Left ventricle myocardium superior (tissue), 1 donor: Measurements from ENCODE around the gene HRCT1. TPM values are rescaled to one million over a fixed set of nuclear protein-coding genes. Genes with fewer than 3 reads are reported as not detected.

ENCODE experiments used
- ATAC-seq: fragments of 200-7000 bp; cut with Tn5 transposase; one replicate; pipeline ENCODE4 v1.9.1; 2020; ENCODE audit warnings: mild to moderate bottlenecking, moderate library complexity
- DNase-seq: peaks from one replicate; pipeline ENCODE4 v3.0.0-alpha.2; 2020
- intact Hi-C: fragments of 100-400 bp; cut with micrococcal nuclease; formaldehyde crosslinking; loops from one replicate; pipeline ENCODE4 v1.11.0; 2022
- total RNA-seq: library from RNA; stranded (reverse); fragmentation: NEBNext Ultra II Directional; extraction: Animal tissue kit (Norgen Biotek cat#: 25700); gene quantifications from one replicate; pipeline ENCODE4 v1.2.1, GENCODE V29; 2021
- donor health status: DM: no; HTN: yes; CAD: no; lungs with severe emphysema.

The HRCT1 gene
- total RNA-seq, 1 donor from 2014 or later, result 9.0 TPM

- intact Hi-C loops, result no loop called here
- ATAC-seq, result no peak
- DNase-seq, result no peak
These were observed 29.9 kb downstream of the HRCT1 start for GRCh38 chr9:35935755-35936509.

GRCh38 chr9:35937227-35937626 is 31.2 kb downstream of the HRCT1 start:
- DNase-seq, result no peak
- intact Hi-C loops, result no loop called here
- ATAC-seq, result no peak

- no peak for DNase-seq
- intact Hi-C loops, result no loop called here
- no peak for ATAC-seq
These were observed 32.7 kb downstream of the HRCT1 start for GRCh38 chr9:35938474-35939356.

- ATAC-seq, result no peak
- intact Hi-C loops, result no loop called here
- no peak for DNase-seq
These were observed 33.8 kb downstream of the HRCT1 start for GRCh38 chr9:35939679-35940250.

- ATAC-seq (no peak), DNase-seq (no peak)
- intact Hi-C loops, result no loop called here
These were observed 34.7 kb downstream of the HRCT1 start for GRCh38 chr9:35940458-35941407.

- intact Hi-C loops, result no loop called here
- no peak for DNase-seq
- no peak for ATAC-seq
These were observed 36.3 kb downstream of the HRCT1 start for GRCh38 chr9:35942286-35942685.

GRCh38 chr9:35944173-35944572 is 38.2 kb downstream of the HRCT1 start:
- ATAC-seq (no peak), DNase-seq (no peak)
- intact Hi-C loops, result no loop called here

- DNase-seq (no peak), ATAC-seq (no peak)
- intact Hi-C loops, result no loop called here
These were observed 38.8 kb downstream of the HRCT1 start for GRCh38 chr9:35944841-35945240.

GRCh38 chr9:35945341-35946018 is 39.5 kb downstream of the HRCT1 start:
- ATAC-seq (peak; percentile 85), DNase-seq (peak; percentile 90)
- intact Hi-C loops, result loop anchor here (2.0 kb wide), 1 partner anchor 43 kb away; no protein-coding TSS in a partner anchor

GRCh38 chr9:35948451-35948850 is 42.4 kb downstream of the HRCT1 start:
- DNase-seq (no peak), ATAC-seq (no peak)
- intact Hi-C loops, result no loop called here

GRCh38 chr9:35948901-35949318 is 42.9 kb downstream of the HRCT1 start:
- DNase-seq (no peak), ATAC-seq (peak; percentile 29)
- intact Hi-C loops, result no loop called here

- DNase-seq (no peak), ATAC-seq (peak; percentile 66)
- intact Hi-C loops, result no loop called here
These were observed 45.7 kb downstream of the HRCT1 start for GRCh38 chr9:35951736-35952135.

GRCh38 chr9:35952526-35953191 is 46.7 kb downstream of the HRCT1 start:
- DNase-seq (no peak), ATAC-seq (no peak)
- intact Hi-C loops, result no loop called here

GRCh38 chr9:35954942-35955546 is 49.0 kb downstream of the HRCT1 start:
- ATAC-seq, result peak; percentile 80
- DNase-seq, result no peak
- intact Hi-C loops, result loop anchor here (5.0 kb wide), 1 partner anchor 62 kb away; no protein-coding TSS in a partner anchor

- no peak for ATAC-seq
- intact Hi-C loops, result loop anchor here (5.0 kb wide), 1 partner anchor 61 kb away; no protein-coding TSS in a partner anchor
- DNase-seq, result no peak
These were observed 50.6 kb downstream of the HRCT1 start for GRCh38 chr9:35956651-35957050.
